NCI-H2107 treated with DMSO at 0.1 percent for 48 hours (cell line): Measurements from ENCODE around the gene LSAMP.

Source experiments
- DNase-seq: peaks from one replicate; lab custom pipeline; 2025; ENCODE audit not compliant: unreplicated experiment; lab: John Stamatoyannopoulos, UW

Gene LSAMP

DNA sequence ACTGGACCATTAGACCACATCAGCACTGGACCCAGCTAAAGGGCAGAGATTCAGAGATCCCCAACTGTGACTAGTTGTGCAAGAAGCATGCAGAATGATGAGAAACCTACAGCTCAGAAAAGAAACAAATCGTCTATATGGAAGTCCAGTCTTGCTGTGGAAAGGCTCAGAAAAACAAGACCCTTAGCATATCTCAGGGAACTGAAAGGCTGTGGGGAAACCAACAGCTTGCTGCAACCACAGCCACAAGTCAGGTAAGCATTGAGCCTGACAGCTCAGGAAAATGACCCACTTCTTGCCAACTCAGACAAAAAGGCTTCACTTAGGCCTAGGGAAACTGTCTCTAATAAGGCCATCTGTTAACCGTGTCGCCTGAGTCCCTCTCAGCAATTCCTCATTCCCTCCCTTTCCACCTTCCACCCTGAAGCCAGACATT is 145.6 kb downstream of the LSAMP start:
- no peak for DNase-seq

DNA sequence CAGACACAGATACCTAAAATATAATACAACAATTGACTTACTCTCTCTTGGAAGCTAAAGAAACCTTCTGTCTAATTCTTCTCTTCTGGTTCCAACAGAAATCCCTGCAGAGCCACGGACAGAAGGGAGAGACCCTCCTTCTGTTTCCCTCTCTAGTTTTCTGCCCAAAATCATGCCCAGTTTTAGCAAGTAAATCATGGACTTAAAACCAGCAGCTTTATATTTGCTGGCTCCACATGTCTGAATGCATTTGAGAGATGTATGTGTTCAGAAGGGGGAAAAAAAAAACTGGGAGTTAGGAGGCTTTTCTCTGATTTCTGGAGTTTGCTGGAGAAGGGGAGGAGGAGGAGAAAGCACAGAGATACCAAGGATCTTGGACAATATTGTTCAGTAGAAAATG is 147.1 kb downstream of the LSAMP start:
- no peak for DNase-seq

DNA sequence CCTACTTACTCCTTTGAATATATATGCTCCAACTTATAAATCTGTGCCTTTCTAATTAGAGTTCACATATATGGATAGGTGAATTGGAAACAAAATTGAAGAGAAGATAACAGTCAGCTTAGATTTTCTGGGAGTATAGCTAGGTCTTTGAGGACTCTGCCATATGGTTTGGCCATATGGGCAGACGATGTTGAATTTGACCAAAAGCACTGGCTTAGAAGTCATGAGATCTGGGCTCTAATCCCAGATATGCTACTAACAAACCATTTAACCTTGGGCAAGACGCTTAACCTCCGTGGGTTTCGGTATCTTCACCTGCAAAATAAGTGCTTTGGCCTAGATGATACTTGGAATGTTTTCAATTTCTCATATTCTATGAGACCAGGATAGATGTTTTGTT is 154.1 kb downstream of the LSAMP start:
- DNase-seq = no peak

DNA sequence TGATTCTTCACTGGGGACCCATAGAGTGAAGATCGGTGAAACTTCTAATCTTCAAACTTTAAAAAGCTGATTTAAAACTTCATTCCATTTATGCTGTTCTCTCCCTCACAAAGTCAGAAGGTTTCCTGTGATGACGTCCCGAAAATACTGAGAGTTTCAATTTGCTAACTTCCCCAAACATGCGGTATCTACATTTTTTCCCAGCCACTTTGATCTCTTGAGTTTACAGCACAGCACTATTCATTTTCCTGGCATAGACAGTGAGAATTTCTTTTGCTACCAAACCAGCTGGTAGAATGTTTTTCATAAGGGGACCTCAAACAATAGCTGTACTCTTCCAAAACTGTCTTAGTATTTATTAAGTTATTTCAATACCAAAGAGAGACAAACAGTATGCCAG is 156.8 kb downstream of the LSAMP start:
- DNase-seq = no peak

DNA sequence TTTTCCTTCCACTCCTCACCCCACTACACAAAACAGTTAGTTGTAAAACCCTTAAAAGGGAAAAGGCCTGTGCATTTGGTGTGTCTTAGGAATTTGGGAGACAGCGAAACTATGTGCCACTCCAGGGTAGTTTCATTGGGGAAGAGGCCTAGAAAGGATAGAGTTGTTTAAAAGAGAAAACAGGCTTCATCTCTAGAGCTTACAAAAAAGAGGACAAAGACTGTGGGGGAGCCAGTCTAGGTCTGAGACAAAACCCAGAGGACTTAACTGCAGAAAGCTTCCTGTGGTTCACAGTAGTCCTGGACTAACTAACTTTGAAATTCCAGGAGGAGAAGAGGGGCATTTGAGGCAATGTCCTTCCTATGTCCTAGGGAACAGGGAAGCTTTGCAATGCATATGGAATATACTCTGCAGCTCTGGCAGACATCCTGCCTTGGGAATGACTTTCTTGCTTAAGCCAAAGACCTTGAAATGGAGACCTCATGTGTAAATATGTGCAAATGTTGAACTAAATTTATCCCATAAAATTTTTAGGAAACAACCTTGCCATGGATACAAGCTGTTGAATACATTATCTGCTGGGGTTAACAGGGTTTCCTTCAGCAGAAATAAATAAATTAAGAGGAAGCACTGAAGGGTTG is 159.4 kb downstream of the LSAMP start:
- no peak for DNase-seq

DNA sequence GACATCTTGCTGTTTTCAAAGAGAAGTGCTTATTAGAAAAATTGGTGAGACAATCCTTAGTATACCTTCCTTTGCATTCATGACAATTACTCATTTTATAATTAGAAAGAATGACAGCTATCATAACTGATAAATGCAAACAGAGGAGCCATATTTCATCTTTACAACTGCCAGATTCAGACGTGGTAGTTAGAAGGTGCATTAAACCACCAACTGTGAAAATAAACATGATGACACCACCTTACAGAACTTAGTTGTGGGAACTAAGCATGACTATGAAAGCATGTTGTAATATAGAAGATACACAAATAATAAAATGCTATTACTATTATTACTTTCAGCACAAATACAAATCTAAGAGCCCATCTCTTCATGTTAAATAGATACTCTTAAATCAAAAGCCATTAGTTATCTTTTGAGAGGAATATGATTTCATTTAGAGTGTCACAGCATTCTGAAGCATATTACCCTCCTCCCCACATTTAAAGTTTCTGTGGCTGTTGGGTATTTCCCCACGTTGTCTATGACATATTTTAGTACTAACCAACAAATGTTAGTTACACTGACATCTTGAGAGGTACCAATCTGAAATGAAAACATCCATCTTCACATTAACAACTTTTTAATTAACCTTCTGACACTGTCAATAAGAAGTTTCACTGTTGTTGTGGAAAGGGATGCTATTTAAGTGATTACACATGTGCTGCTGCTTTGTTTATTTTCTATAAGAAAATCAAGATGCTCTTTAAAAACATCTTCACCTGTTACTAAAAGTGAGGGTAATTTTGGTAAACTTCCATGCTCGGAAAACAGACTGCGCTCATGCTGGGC is 163.8 kb downstream of the LSAMP start:
- no peak for DNase-seq

DNA sequence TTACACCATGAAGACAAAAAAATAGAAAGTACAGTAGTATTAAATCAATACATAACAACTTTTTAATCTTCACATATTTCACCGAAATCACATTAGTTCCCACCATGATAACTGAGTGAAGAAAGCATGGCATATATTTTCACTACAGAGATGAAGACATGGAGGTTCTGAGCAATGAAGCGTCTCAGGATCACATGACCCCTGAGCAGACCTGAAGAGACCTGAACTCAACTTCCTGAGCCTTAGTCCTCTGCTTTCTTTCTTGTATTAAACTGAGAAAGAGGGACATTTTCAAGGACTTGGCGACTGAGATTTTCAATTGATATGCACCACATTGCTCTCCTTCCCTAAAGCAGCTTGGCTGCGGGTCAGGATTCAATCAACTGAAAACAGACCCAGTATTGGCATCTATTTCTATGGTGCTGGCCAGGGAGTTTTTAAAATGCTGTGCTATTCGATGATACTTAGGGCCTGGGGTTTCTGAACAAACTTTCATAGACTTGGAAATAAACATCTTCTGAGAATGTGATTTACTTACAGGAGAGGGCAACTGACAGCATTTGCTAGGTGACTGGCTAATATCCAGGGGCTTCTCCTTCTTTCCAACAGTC is 165.1 kb downstream of the LSAMP start:
- no peak for DNase-seq

DNA sequence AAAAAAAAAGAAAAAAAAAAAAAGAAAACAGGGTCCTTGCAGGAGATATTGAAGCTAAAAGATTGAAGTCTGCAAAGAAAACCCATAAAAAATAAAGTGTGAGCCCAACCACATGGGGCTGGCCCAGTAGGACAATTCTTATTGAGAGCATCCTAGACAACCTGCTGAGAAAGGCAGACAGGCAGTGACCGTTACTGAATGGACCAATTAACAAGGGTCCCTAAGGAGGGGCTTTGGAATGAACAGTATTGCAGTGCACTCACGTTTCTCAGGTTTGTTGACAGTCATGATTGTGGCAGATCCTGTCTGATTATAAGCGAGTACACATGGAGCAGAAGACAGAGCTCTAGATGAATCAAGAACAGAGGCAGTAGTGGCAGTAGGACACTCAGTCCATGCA is 168.6 kb downstream of the LSAMP start:
- DNase-seq = no peak

DNA sequence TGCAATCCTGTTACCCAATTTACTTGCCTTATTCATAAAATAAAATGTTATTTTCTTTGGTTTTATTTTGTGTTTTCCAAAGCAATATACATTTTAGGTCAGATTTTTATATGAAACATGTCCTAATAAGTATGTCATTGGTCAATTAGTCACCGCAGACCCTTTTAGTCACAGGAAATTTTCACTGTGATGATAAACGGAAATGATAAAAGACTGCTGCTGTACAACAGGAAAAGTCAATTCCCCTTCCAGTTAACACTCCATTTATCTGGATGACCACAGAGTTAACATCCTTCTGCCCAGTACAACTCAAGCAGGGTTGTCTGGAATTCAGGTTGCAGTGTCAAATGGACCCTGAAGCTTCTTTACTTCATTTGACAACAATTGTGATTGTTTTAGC is 175.2 kb downstream of the LSAMP start:
- DNase-seq = no peak

DNA sequence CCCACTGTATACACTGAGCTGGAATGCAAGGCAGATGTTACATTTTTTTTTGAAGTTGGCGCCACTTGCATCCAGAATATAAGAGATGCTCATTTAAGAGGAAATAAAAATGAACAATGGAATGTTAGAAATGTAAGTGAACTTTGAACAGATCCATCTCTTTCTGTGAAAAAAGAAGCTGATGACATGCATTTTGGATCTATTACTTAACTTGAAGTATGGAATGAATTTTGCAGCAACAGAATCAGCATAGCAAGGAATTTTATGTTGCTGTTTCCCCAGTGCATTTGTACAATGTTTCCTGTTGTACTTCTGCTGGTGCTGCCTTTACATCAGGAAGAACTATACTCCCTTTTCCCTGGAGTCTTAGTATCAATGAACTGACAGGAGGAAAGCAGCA is 178.2 kb downstream of the LSAMP start:
- DNase-seq = no peak

DNA sequence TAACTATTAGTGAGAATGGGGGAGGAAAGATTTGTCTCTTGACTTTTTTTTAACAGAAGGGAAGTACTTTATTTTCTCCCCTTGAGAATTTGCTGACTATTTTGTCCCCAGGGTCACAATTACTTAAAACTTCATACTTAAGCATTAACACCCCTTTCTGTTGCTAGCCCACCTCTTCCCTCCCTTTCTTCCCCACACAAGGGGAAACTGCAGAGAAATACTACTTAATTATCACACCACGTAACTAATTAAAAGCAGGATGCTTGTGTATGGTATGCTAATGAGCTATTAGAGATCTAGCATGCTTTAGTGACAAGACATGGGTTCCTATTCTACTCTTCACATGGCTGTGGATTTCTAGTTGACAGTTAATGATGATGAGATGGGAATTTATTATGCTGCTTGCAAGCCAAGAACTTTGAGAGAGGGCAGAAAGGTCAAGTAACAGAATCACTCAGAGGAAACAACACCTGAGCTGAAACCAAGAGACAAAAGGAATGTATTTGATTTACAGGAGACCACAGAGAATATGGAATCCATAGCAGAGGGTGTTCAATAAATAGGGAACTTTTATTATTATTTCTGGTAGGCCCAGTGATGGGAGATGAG is 179.2 kb downstream of the LSAMP start:
- no peak for DNase-seq

DNA sequence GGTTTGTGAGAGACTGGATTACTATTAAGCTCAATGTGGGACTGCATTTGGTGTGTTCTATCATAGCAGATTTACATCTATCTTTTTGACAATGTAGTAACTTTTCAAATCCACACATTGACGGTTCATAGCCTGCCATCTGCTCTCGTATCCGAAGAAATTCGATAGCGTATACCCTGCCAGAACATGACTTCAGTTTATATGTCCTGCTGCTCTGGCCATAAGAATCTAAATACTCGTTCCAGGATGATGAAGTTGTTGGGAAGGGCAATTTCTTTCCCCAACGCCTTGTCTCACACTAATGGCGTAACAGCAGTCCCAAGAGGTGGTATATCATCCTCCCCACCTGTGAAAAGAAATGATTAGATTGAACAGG is 180.0 kb downstream of the LSAMP start:
- no peak for DNase-seq

DNA sequence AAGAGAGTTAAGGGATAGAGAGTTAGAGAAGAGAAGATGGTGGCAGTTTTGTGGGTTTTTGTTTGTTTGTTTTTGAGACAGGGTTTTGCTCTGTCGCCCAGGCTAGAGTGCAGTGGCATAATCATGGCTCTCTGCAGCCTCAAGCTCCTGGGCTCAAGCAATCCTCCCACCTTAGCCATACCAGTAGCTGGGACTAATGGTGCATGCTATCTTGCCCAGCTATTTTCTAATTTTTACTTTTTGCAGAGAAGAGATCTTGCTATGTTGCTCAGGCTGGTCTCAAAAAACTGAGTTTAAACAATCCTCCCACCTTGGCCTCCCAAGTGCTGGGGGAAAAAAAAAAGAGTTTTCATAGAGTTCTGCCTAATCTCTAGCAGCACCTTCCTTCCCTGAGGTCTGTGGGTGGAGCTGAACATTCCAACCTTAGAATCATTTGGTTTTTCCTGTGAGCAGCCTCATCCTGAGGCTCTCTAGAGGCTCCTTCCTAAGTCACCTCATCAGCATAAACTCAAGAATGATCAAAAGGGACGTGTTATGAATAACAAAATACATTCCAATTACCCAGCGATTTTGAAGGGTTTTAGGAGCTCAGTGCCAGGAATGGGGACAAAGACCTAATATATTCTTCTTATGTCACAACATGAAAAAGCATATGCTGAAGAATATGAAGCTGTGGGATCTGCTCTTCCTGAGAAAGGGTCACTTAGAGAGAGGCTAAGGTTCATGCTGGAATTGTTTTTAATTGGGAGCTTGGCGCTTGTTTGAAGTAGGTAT is 180.6 kb downstream of the LSAMP start:
- no peak for DNase-seq

DNA sequence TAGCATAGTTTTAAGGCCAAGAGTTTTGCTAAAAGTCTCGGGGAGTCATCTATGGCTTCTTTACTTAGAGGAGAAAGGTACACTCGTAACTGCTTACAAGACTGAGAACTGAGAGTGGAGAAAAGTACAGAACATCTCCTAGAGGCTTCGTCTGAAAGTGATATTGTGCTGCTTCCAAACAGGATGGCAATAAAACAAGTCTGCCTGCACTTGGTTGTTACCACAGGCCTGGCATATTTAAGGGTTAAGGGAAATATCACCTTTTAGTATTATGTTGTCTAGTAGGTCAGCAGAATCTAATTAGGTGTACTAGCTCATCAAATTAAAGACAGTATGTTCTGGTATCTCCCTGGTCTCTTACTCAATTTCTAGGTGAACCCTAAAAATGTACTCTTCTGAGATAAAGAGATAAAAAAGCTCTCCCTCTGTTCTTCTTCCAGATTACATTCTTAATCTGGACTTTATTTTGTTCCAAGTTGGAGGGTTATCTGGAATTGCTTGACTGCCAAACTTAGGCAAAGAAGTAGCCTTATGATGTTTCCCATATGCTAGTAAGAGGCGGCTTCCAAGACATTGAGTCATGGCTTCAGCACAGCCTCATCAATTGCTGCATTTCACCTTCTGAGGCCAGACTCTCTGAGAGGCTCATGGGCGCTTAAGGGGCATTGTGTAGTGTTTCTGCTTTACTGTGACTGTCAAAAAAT is 181.3 kb downstream of the LSAMP start:
- no peak for DNase-seq

DNA sequence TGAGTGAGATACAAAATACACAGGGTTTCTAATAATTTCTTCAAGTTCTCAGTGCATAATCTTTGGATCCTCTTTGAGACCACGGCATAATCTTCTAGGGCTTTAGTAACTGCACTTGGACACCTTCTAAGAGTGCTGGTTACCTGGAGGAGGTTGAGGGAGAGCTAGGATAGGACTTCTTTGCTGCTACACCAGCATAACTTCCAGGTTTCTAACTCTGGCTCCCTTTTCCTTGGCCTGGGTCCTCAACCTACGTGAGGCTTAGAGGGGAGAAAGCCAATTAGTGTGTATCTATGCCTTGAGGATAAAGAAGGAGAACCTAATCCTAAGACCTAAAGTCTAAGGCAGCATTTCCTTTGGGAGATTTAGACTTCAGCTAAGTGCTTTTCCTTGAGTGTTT is 184.8 kb downstream of the LSAMP start:
- DNase-seq = no peak

DNA sequence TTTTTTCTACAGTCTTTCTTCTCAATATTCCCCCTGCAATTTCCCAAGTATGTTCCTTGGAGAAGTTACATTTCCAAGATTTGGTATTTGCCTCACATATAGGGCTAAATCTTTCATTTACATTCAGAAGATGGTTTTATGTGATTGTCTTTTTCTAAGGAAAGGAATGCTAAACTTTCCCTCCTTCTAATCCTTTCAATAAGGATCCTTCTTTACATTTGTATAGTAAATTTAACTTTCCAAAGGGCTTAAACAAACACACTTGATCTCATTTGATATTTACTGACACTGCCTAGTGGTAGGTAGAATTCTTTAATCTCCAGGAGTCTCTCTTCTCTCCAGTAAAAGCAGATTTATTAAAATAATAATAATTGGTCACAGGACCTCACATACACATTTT is 185.3 kb downstream of the LSAMP start:
- DNase-seq = no peak

DNA sequence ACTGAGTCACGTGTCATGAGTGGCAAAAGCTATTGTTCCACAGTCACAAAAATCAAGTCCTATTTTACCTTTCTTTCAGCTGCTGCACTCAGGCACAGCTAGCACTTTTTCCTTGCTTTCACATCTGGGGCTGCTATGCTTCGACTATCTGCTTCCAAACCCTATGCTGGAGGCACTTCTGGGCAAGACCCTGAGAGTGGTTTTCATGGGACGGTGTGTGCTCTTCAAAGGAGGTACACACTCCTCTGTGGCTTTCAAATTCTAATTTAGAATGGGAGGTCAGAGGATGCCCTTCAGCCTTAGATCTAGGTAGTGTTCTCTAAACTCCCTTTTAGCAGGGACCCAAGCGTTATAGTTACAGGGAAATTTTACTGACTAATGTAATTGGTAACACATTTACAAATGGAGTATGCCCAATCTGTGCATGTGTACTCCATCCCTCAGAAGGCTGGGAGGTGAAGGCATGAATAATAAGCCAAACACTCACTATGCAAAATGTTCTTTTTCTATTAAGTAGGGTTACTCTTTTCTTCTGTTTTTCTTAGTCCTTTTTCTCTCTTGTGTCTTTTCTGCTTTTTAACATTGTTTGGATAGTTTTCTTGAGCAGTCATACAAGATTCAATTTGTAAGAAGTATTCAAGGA is 188.3 kb downstream of the LSAMP start:
- DNase-seq = no peak

DNA sequence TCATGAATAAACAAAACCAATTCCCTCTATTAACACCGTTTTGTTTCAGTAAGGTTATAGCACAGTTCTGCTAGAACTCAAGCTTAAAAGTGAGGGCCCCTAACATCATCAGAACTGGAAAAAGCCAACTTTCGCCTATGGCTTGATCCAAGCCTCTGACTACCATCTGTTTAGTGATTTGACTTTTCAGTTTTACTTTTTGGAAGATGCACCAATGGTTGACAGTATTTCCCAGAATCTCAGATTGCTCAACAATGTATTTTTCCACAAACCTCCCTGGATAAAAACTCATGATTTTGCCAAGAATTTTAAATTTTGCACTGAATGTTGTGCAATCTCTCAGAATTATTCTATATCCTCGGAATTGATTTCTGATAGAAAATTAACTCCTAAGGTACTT is 190.7 kb downstream of the LSAMP start:
- DNase-seq = no peak

DNA sequence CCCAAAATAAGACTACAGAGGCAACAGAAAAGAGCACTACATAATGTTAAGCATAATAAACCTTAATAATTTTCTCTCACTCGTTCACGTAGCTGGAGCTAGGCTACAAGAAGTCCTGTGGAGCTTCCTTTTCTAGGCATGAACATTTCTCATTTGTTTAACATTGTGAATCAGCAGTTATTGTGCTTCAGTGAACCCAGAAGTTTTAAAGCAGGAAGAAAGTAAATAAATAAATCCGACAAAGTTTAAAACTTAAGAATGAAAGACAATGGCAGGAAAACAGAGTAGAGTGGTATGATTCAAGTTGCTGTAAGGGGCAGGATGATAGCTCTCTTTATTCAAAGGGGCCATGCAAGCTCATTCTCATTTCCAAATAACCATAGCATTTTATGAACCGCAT is 191.8 kb downstream of the LSAMP start:
- DNase-seq = no peak

DNA sequence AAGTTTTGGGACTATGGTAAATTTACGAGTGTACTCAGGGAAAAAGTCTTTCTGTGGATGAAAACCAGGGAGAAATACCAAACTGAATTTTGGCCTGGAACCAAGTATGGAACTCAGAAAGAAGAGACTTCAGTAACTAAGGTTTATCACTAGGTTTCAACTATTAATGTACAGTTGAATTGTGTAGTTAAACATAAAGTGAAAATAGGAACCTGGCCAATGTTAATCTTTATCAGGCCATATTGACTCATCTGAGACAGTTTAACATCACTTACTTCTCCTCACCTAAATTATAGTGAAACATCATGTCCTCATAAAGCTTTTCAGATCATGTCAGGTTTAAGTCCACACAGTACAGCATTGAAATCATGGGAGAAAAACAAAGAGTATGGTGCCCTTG is 197.7 kb downstream of the LSAMP start:
- no peak for DNase-seq
